ENCODE data around the gene GABRD.

GRCh38 chr1:2055911-2056575 lies 36.9 kb downstream of the GABRD start:
- TF ChIP-seq CTCF (IDR thresholded peaks at IDR 0.05): no peak
- no peak for TF ChIP-seq POLR2A (IDR thresholded peaks at IDR 0.05)
